ENCODE results near the gene STX11. TPM values are rescaled to one million over a fixed set of nuclear protein-coding genes. Genes with fewer than 3 reads are reported as not detected.

The STX11 gene
- total RNA-seq, 4 donors from 2014 or later, result 9.3 to 15.4 (median 11.2) TPM

GRCh38 chr6:144145541-144145940 is 4.8 kb upstream of the STX11 start:
- no peaks in the 10 kb centered on the region for H3K9me3 ChIP-seq
- H3K27me3 ChIP-seq, result no peaks in the 10 kb centered on the region
- no peak overlapping the region for H3K4me3 ChIP-seq
- DNase-seq, result no peak
- intact Hi-C loops (cut with DNase I), result no loop called here
- peaks cover 0 to 8% (median 0%) of the 10 kb centered on the region in 3 donors for H3K4me1 ChIP-seq
- H3K27ac ChIP-seq, result no peak overlapping the region
- no peaks in the 10 kb centered on the region for H3K36me3 ChIP-seq
- TF ChIP-seq CTCF (IDR thresholded peaks at IDR 0.05), result no peak
- TF ChIP-seq POLR2A (IDR thresholded peaks at IDR 0.05), result no peak
- WGBS, 2 donors, result 76 to 84% methylated on average over 2 of the region's 2 CpGs

- Histone ChIP-seq H3K4me1 (peaks cover 0 to 32% (median 8%) of the 10 kb centered on the region in 3 donors), H3K27me3 (no peaks in the 10 kb centered on the region), H3K27ac (no peak overlapping the region), H3K4me3 (no peak overlapping the region), H3K9me3 (no peaks in the 10 kb centered on the region), H3K36me3 (no peaks in the 10 kb centered on the region)
- intact Hi-C loops (cut with DNase I), result no loop called here
- DNase-seq, result no peak
- TF ChIP-seq POLR2A (IDR thresholded peaks at IDR 0.05), result no peak
- no peak for TF ChIP-seq CTCF (IDR thresholded peaks at IDR 0.05)
- WGBS, 2 donors, result 50 to 70% methylated on average over 4 of the region's 4 CpGs
These were observed 1.4 kb upstream of the STX11 start for GRCh38 chr6:144148886-144149285.

- WGBS, 2 donors, result 42 to 67% methylated on average over 14 of the region's 14 CpGs
- peak overlapping the region; percentile 69 to 90 (median 79) for H3K4me3 ChIP-seq
- no peak for TF ChIP-seq POLR2A (IDR thresholded peaks at IDR 0.05)
- no peak for TF ChIP-seq CTCF (IDR thresholded peaks at IDR 0.05)
- peaks cover 0 to 32% (median 8%) of the 10 kb centered on the region in 3 donors for H3K4me1 ChIP-seq
- no peaks in the 10 kb centered on the region for H3K27me3 ChIP-seq
- no peak for DNase-seq
- intact Hi-C loops (cut with DNase I), result no loop called here
- H3K9me3 ChIP-seq, result no peaks in the 10 kb centered on the region
- no peaks in the 10 kb centered on the region for H3K36me3 ChIP-seq
- peak overlapping the region in 3 of 4 donors; percentile 77 to 88 (median 86) for H3K27ac ChIP-seq
These were observed 791 bp upstream of the STX11 start for GRCh38 chr6:144149558-144149893.

- Histone ChIP-seq H3K27ac (peak overlapping the region; percentile 77 to 88 (median 82)), H3K9me3 (no peaks in the 10 kb centered on the region), H3K4me3 (peak overlapping the region; percentile 69 to 90 (median 79)), H3K4me1 (peaks cover 0 to 32% (median 8%) of the 10 kb centered on the region in 3 donors), H3K27me3 (no peaks in the 10 kb centered on the region), H3K36me3 (no peaks in the 10 kb centered on the region)
- TF ChIP-seq POLR2A (IDR thresholded peaks at IDR 0.05), result peak in 2 of 4 donors; percentile 36 to 58
- TF ChIP-seq CTCF (IDR thresholded peaks at IDR 0.05), result peak in 4 of 6 experiments; percentile 6 to 22 (median 15)
- 2 to 4% methylated on average over 20 to 28 of the region's 30 CpGs for WGBS, 2 donors
- intact Hi-C loops (cut with DNase I), result no loop called here
- DNase-seq, result no peak
These were observed 667 bp downstream of the STX11 start for GRCh38 chr6:144150710-144151657.

GRCh38 chr6:144152334-144152900 is 2.1 kb downstream of the STX11 start:
- Histone ChIP-seq H3K27ac (no peak overlapping the region), H3K27me3 (no peaks in the 10 kb centered on the region), H3K9me3 (no peaks in the 10 kb centered on the region), H3K36me3 (no peaks in the 10 kb centered on the region), H3K4me1 (peaks cover 0 to 32% (median 8%) of the 10 kb centered on the region in 3 donors), H3K4me3 (no peak overlapping the region)
- DNase-seq, result no peak
- intact Hi-C loops (cut with DNase I), result no loop called here
- TF ChIP-seq POLR2A (IDR thresholded peaks at IDR 0.05) (no peak), CTCF (IDR thresholded peaks at IDR 0.05) (no peak)
- WGBS, 2 donors, result 64 to 65% methylated on average over 4 to 6 of the region's 6 CpGs
